ENCODE measurements around the gene NBAS.

- TF ChIP-seq CTCF (IDR thresholded peaks at IDR 0.05; ENCODE audit: extremely low read depth in 1 of 2, insufficient read depth in 1 of 2, low read depth in 1 of 2, low read length in 2 of 2) (no peak), POLR2A (IDR thresholded peaks at IDR 0.05; ENCODE audit: low read depth, low read length) (no peak), FOS (IDR thresholded peaks at IDR 0.05; ENCODE audit: borderline replicate concordance, insufficient read depth, low read length) (no peak), MYC (IDR thresholded peaks at IDR 0.05; ENCODE audit: low read depth, low read length) (no peak), POLR2AphosphoS5 (IDR thresholded peaks at IDR 0.05; ENCODE audit: insufficient read depth, low read depth, low read length) (no peak)
Measured at GRCh38 chr2:15412779-15413178, 148.4 kb downstream of the NBAS start.

Data from endothelial cell of umbilical vein (primary cell).